M059J (cell line): ENCODE measurements around the gene NDUFC2. TPM values are rescaled to one million over a fixed set of nuclear protein-coding genes. Genes with fewer than 3 reads are reported as not detected.
"Not testable (repeated sequence)": the region's sequence is repeated elsewhere in the genome, so short reads cannot be mapped to it uniquely, and the experiment has no call there.

Experiments
- DNase-seq: peaks from one replicate; pipeline ENCODE4 v3.0.0-alpha.2; 2012; ENCODE audit warnings: low read depth
- total RNA-seq: library from RNA; depleted of rRNA; stranded (reverse); fragments of >200 nt; shearing (Covaris generic); gene quantifications from 2 replicates; pipeline ENCODE4 v1.2.3, GENCODE V29; 2014

The NDUFC2 gene
- total RNA-seq, 1 experiment from 2014 or later = 218 TPM

DNA sequence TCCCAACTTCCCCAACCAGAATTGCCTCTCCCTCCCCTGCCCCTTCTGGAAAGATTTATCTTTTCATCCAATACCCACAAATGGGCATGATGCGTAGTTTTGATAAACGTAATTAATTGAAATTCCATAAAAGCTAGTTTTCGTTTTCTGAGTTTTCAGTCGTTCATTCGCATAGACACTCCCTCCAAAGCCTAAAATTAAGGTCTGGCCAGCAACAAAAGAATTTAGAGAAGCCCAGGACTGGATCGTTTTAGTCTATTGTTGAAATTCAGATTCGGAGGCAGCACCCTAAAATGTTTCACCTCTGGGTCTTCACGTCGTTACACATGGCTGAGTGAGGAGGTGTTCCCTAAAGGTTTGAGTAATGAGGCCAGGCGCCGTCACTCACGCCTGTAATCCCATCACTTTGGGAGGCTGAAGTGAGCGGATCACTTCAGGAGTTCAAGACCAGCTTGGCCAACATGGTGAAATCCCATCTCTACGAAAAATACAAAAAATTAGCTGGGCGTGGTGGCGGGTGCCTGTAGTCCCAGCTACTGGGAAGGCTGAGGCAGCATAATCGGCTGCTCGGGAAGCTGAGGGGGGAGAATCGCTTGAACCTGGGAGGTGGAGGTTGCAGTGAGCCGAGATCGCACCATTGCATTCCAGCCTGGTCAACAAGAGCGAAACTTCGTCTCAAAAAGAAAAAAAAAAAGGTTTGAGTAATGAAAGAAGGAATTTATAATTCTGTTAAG lies 589 bp upstream of the NDUFC2 start:
- peak; percentile 25 for DNase-seq

- DNase-seq = no peak
Observed at GRCh38 chr11:78078218-78079167, 1.2 kb downstream of the NDUFC2 start.

DNA sequence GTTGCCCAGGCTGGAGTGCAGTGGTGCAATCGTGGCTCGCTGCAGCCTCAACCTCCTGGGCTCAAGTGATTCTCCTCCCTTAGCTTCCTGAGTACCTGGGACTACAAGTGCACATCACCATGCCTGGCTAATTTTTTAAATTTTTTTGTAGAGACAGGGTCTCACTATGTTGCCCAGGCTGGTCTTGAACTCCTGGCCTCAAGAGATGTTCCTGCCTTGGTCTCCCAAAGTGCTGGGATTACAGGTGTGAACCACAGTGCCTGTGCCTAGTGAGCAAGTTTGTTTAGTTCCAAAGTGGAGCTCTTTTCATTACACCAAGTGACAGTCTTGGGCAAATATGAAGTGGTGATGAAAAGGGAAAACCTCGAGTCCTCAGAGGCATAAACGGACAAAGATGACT lies 2.1 kb downstream of the NDUFC2 start:
- DNase-seq = not testable (repeated sequence)

- no peak for DNase-seq
Observed at GRCh38 chr11:78076733-78077403, 2.8 kb downstream of the NDUFC2 start.

- no peak for DNase-seq
Observed at GRCh38 chr11:78074756-78075155, 4.9 kb downstream of the NDUFC2 start.

- DNase-seq = no peak
Observed at GRCh38 chr11:78072455-78072854, 7.2 kb downstream of the NDUFC2 start.

GRCh38 chr11:78071717-78072116 lies 7.9 kb downstream of the NDUFC2 start:
- DNase-seq = no peak

DNA sequence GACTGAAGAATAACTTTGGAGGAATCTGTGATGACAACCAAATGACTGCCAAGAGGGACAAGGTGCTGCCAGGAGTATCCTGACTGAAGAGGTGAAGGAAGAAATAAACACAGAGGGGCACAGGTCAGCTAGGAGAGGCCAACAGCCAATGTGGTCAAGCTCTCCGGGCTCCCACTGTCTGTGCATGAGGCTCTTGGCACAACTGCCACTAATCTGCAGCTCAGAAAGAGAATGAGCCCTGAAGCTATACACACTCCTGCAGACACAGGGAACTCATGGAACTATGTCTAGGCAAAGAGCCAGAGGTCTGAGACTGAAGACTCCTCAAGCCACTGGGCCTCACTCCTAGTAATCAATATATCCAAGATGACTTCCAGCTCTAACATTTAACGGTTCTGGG lies 9.0 kb downstream of the NDUFC2 start:
- peak; percentile 60 for DNase-seq

GRCh38 chr11:78069465-78069864 lies 10.2 kb downstream of the NDUFC2 start:
- peak; percentile 45 for DNase-seq

DNA sequence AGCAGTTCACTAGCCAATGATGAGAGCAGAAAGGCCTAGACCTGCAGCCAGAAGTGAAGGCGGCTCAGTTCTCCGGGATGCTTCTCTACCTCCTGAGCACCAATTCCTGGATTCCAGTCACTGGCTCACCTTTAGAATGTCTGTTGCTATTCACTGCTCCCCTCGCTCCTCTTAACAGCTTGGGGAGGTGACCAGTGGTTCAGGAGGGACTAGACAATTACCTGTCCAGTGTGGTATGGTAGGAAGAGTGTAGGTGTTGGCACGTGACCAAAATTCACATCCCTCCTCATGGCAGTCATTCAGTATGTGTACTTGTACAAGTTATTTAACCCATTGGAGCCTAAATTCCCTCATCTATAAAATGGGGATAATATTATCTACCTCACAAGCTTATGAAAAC lies 12.0 kb downstream of the NDUFC2 start:
- DNase-seq = no peak

GRCh38 chr11:78066471-78066870 lies 13.2 kb downstream of the NDUFC2 start:
- DNase-seq = no peak

- DNase-seq = no peak
Observed at GRCh38 chr11:78065203-78065602, 14.5 kb downstream of the NDUFC2 start.

DNA sequence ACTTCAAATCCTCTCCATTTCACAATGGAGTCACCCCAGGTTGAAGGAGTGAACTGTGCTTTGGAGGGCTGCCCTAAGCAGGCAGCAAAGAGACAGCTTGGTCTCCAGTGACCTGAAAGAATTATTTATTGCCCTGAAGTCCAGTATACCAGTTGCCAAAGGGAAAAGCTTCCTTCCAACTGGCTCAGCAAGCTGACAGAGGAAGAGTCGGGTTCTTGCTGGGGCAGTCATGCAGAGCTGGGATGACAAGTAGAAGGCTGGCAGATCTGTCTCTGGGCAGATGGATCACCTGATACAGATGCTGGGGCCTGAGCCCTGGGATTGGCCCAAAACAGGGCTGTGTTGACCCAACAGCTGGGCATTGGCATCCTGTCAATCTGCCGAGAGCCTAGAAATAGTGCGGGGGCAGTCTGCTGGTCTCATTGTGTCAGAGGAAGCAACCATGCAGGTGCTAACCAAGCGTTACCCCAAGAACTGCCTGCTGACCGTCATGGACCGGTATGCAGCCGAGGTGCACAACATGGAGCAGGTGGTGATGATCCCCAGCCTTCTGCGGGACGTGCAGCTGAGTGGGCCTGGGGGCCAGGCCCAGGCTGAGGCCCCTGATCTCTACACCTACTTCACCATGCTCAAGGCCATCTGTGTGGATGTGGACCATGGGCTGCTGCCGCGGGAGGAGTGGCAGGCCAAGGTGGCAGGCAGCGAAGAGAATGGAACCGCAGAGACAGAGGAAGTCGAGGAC lies 16.1 kb downstream of the NDUFC2 start, which contains the start of gene THRSP:
Gene THRSP (plus strand): TSS at position 422 of the 742 bp plus-strand sequence. CDS start 21 bp downstream, at position 443.
- DNase-seq = no peak

GRCh38 chr11:78062671-78063070 lies 17.0 kb downstream of the NDUFC2 start:
- DNase-seq = no peak

DNA sequence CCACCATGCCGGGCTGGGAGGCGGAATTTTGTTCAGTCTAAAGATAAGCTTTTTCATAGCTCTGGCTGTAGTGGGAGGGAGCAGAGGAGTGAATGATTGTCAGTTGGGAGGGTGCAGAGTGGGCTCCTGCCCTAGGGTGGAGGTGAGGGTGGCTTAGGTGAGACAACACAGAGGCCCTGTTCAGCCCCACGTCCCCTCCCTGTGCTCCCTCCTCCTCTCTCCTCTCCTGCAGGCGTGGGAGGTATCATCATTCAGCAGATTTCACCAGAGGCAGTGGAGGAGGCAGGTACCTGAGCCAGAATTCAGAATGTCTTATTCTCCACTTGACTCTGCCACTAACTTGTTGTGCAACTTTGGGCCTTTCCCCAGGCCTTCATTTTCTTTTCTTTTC lies 17.7 kb downstream of the NDUFC2 start:
- no peak for DNase-seq

DNA sequence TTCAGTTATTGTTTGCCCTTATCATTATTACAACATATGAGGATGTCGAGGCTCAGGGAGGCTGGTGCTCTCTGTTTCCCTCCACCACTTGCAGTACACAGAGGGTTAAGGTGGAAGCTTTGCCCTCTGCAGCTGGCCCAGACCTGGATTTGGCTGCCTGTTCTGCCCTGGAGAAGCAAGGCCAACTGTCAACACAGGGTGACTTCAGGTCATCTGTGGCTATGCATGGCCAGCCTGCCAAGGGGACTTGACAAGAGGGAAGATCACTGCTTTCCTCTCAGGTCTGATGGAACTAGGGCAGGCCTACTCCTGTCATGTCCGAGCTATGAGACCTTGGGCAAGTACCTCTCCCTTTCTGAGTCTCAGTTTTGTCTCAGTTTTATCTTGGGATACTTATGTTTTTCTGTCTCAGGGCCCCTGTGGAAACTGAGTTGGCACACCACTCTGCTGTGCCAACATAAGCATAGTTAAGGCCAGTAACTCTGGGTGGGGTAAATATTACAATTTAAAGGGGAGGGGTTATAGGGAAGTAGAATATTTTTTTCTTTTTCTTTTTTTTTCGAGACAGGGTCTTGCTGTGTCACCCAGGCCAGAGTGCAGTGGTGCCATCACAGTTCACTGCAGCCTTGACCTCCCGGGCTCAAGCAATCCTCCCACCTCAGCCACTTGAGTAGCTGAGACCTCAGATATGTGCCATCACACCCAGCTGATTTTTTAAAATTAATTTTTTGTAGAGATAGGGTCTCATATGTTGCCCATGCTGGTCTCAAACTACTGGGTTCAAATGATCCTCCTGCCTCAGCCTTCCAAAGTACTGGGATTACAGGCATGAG lies 18.4 kb downstream of the NDUFC2 start:
- no peak for DNase-seq

- DNase-seq = no peak
Observed at GRCh38 chr11:78060533-78060932, 19.1 kb downstream of the NDUFC2 start.

DNA sequence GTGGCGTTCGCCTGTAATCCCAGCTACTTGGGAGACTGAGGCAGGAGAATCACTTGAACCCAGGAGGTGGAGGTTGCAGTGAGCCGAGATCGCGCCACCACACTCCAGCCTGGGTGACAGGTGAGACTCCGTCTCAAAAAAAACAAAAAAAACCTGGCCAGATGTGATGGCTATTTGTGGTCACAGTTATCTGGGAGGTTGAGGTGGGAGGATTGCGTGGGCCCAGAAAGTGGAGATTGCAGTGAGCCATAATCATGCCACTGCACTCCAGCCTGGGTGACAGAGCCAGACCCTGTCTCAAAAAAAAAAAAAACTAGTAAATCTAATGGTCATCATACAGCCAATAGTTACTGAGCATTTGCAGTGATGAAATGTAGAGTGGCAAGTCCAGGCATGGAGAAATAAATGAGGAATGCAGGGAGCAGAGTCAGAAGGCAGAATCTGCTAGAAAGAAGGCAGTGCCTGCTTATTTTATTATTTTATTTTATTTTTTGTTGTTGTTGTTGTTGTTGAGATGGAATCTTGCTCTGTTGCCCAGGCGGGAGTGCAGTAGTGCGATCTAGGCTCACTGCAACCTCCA lies 19.8 kb downstream of the NDUFC2 start:
- DNase-seq = not testable (repeated sequence)

- no peak for DNase-seq
Observed at GRCh38 chr11:78057462-78058055, 22.1 kb downstream of the NDUFC2 start.

GRCh38 chr11:78056093-78056492 lies 23.6 kb downstream of the NDUFC2 start:
- DNase-seq = no peak
